Pancreas (tissue), 10 donors: ENCODE results near the gene EVC2. TPM values are rescaled to one million over a fixed set of nuclear protein-coding genes. Genes with fewer than 3 reads are reported as not detected.

Experiments
- ATAC-seq, 4 donors: fragments of 200-7000 bp; cut with Tn5 transposase; one replicate each; pipeline versions ENCODE4 v1.8.0 to v1.9.1; 2020; ENCODE audit warnings: mild to moderate bottlenecking in 4 of 4, moderate library complexity in 4 of 4
- DNase-seq, 6 donors: peaks; one replicate each; pipeline ENCODE4 v3.0.0-alpha.2; 2020
- FAIRE-seq: peaks from 2 replicates; lab custom pipeline; 2012; peaks lifted over from hg19 to GRCh38; lab: Jason Lieb, UNC
- H3K27ac ChIP-seq, 4 donors: fragments of 200-600 bp; sonication (generic); 1 replicate in 3 of 4; 2 replicates in 1 of 4; pipeline versions ENCODE4 v1.5.0 to v1.8.0; 2020
- H3K27me3 ChIP-seq, 4 donors: fragments of 200-600 bp; one replicate each; pipeline ENCODE4 v1.8.0; 2021
- H3K36me3 ChIP-seq, 3 donors: fragments of 200-600 bp; sonication (generic) in 1 of 3; one replicate each; pipeline versions ENCODE4 v1.5.0 to v1.8.0; 2020 to 2021
- H3K4me1 ChIP-seq, 3 donors: fragments of 200-600 bp; one replicate each; pipeline ENCODE4 v1.8.0; 2021
- H3K4me3 ChIP-seq, 4 donors: fragments of 200-600 bp; sonication (generic) in 2 of 4; one replicate each; pipeline versions ENCODE4 v1.5.0 to v1.8.0; 2020 to 2021
- H3K9me3 ChIP-seq, 4 donors: fragments of 200-600 bp; one replicate each; pipeline ENCODE4 v1.8.0; 2021
- WGBS, 2 donors: extraction: QIAGEN DNeasy Blood & Tissue Kit; methylation state at CpG; one replicate each; pipeline ENCODE4 v1.1.7; 2013; 5-methylcytosine and 5-hydroxymethylcytosine counted together
- intact Hi-C, 3 donors: fragments of 100-400 bp; cut with DNase I; formaldehyde crosslinking; loops; one replicate each; pipeline versions ENCODE4 v1.11.1 to v1.14.2; 2022
- polyA plus RNA-seq, 2 donors: library from polyadenylated mRNA; stranded (reverse); fragments of 200-250 nt; gene quantifications; one replicate each; pipeline ENCODE4 v1.2.3, GENCODE V29; 2013
- total RNA-seq, 6 donors: library from RNA; stranded (reverse); fragmentation: NEBNext Ultra II Directional in 4 of 6; extraction: Animal tissue kit (Norgen Biotek cat#: 25700) in 4 of 6; gene quantifications; one replicate each; pipeline versions ENCODE4 v1.2.1 to v1.2.4, GENCODE V29; 2021 to 2023
- TF ChIP-seq, protein P1 (sequence below), 4 donors: fragments of 200-600 bp; sonication (generic) in 3 of 4; IDR thresholded peaks; one replicate each; pipeline versions ENCODE4 v1.5.0 to v1.8.0; 2021; ENCODE audit warnings: antibody characterized with exemption in 4 of 4
- donor health status: healthy with polysubstance abuse.
- donor health status: DM: no; HTN: no; CAD: no; lungs with moderate emphysema.
- donor health status: DM: no; HTN: no; CAD: no.
- donor health status: control.
- donor health status: control.
- donor health status: Bipolar disorder and iron deficiency.
- donor health status: DM: yes; HTN: yes; CAD: no.
- donor health status: DM: no; HTN: no; CAD: no.
- donor health status: DM: no; HTN: no; CAD: no.
- donor health status: DM: yes; HTN: yes; CAD: no.

EVC2 gene
- total and polyA plus RNA-seq, 8 donors, result 1.2 to 4.2 (median 1.9) TPM

DNA sequence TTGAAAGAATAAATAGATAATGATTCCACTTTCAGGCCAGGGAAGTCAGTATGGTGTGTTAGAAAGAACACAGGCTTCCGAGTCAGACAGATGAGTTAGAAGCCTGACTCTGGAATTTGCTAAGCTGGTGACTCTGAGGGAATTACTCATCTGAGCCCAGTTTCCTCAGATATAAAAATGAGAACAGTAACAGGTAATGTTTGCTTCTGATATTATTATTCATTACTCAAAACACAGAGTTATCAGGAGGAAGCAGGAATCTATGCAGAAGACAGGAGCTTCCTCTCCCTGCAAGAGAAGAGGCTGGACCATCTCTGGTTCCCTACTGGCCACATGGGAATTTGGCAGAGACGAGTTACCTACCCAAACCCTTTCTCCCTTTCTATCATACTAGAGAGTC, 163.1 kb downstream of the EVC2 start:
- no peaks in the 10 kb centered on the region for H3K36me3 ChIP-seq
- H3K27ac ChIP-seq, result no peak overlapping the region
- H3K4me3 ChIP-seq, result no peak overlapping the region
- intact Hi-C loops, result no loop called here
- no peaks in the 10 kb centered on the region for H3K4me1 ChIP-seq
- DNase-seq (no peak), ATAC-seq (no peak), FAIRE-seq (no peak)
- TF ChIP-seq, protein P1, sequence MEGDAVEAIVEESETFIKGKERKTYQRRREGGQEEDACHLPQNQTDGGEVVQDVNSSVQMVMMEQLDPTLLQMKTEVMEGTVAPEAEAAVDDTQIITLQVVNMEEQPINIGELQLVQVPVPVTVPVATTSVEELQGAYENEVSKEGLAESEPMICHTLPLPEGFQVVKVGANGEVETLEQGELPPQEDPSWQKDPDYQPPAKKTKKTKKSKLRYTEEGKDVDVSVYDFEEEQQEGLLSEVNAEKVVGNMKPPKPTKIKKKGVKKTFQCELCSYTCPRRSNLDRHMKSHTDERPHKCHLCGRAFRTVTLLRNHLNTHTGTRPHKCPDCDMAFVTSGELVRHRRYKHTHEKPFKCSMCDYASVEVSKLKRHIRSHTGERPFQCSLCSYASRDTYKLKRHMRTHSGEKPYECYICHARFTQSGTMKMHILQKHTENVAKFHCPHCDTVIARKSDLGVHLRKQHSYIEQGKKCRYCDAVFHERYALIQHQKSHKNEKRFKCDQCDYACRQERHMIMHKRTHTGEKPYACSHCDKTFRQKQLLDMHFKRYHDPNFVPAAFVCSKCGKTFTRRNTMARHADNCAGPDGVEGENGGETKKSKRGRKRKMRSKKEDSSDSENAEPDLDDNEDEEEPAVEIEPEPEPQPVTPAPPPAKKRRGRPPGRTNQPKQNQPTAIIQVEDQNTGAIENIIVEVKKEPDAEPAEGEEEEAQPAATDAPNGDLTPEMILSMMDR (IDR thresholded peaks at IDR 0.05), result no peak
- H3K9me3 ChIP-seq, result no peaks in the 10 kb centered on the region
- WGBS, 2 donors, result 59 to 67% methylated on average over 2 of the region's 2 CpGs
- no peaks in the 10 kb centered on the region for H3K27me3 ChIP-seq

DNA sequence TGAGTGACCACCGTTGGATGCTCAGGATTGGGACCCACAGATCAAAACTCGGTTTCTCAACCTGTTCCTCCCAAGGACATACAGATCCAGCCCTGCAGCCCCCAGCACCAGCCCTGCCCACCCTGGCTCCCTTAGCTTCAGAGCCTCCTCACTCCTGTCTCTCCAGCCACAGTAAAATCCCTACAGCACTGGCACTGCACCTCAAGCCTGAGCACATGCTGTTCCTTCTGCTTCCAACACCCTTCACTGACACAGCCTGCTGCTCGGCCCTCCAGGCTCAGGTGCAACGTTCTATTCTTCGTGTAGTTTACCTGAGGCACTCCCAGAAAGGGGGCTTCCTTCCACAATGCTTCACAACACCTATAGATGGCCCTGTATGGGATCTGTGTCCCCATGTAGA, 163.6 kb downstream of the EVC2 start:
- FAIRE-seq (no peak), ATAC-seq (no peak), DNase-seq (no peak)
- Histone ChIP-seq H3K27ac (no peak overlapping the region), H3K27me3 (no peaks in the 10 kb centered on the region), H3K36me3 (no peaks in the 10 kb centered on the region), H3K4me1 (no peaks in the 10 kb centered on the region), H3K4me3 (no peak overlapping the region), H3K9me3 (no peaks in the 10 kb centered on the region)
- TF ChIP-seq, protein P1 (IDR thresholded peaks at IDR 0.05), result no peak
- intact Hi-C loops, result no loop called here
- WGBS, 2 donors, result 51 to 81% methylated on average over 5 of the region's 5 CpGs

GRCh38 chr4:5543681-5544080, 164.7 kb downstream of the EVC2 start:
- Histone ChIP-seq H3K36me3 (no peaks in the 10 kb centered on the region), H3K4me3 (no peak overlapping the region), H3K27me3 (no peaks in the 10 kb centered on the region), H3K9me3 (no peaks in the 10 kb centered on the region), H3K4me1 (no peaks in the 10 kb centered on the region), H3K27ac (no peak overlapping the region)
- no peak for FAIRE-seq
- 79 to 83% methylated on average over 8 of the region's 8 CpGs for WGBS, 2 donors
- intact Hi-C loops, result no loop called here
- no peak for ATAC-seq
- TF ChIP-seq, protein P1 (IDR thresholded peaks at IDR 0.05), result no peak
- no peak for DNase-seq

GRCh38 chr4:5541169-5541568, 167.2 kb downstream of the EVC2 start:
- Histone ChIP-seq H3K4me1 (no peaks in the 10 kb centered on the region), H3K36me3 (no peaks in the 10 kb centered on the region), H3K27ac (no peak overlapping the region), H3K4me3 (no peak overlapping the region), H3K27me3 (no peaks in the 10 kb centered on the region), H3K9me3 (no peaks in the 10 kb centered on the region)
- ATAC-seq, result no peak
- FAIRE-seq, result no peak
- 81 to 88% methylated on average over 10 of the region's 10 CpGs for WGBS, 2 donors
- intact Hi-C loops, result no loop called here
- TF ChIP-seq, protein P1 (IDR thresholded peaks at IDR 0.05), result no peak
- DNase-seq, result no peak

DNA sequence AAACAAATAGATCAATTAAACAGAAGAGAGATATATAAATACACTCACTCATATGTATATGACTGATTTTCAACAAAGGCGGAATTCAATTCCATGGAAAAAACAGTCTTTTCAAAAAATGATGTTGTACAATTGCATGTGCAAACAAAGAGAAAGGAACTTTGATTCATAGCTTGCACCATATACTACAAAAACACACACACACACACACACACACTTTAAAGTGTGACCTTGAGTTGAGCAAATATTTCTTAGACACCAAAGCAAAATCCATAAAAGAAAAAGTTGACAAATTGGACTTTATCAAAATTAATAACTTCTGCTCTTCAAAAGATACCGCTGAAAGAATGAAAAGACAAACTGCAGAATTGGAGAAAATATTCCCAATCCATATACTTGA, 168.8 kb downstream of the EVC2 start:
- Histone ChIP-seq H3K27ac (no peak overlapping the region), H3K4me1 (no peaks in the 10 kb centered on the region), H3K27me3 (no peaks in the 10 kb centered on the region), H3K9me3 (no peaks in the 10 kb centered on the region), H3K36me3 (no peaks in the 10 kb centered on the region), H3K4me3 (no peak overlapping the region)
- TF ChIP-seq, protein P1 (IDR thresholded peaks at IDR 0.05), result no peak
- DNase-seq (no peak), ATAC-seq (no peak), FAIRE-seq (no peak)
- intact Hi-C loops, result no loop called here
- WGBS, 2 donors, result 37 to 40% methylated on average over 2 of the region's 2 CpGs
